ENCODE data around the gene MRPS14.

MRPS14 gene

GRCh38 chr1:174967845-174968705 lies 55.1 kb downstream of the MRPS14 start:
- H3K4me1 ChIP-seq (ENCODE audit: control insufficient read depth, insufficient read depth, low read length, poor library complexity, severe bottlenecking), result peaks cover 10% of the 10 kb centered on the region
- H3K4me3 ChIP-seq (ENCODE audit: extremely low read depth, insufficient read depth, low read length, poor library complexity, severe bottlenecking), result no peak overlapping the region
- no peak overlapping the region for H3K27ac ChIP-seq (ENCODE audit: low read depth, low read length, severe bottlenecking)
- H3K9me3 ChIP-seq (ENCODE audit: control insufficient read depth, low read length), result no peaks in the 10 kb centered on the region
- no peaks in the 10 kb centered on the region for H3K36me3 ChIP-seq (ENCODE audit: control insufficient read depth, insufficient read depth, low read length)
- 70 to 80% methylated on average over 1 to 2 of the region's 4 CpGs for WGBS, 2 experiments (ENCODE audit: insufficient coverage in 2 of 2)

DNA sequence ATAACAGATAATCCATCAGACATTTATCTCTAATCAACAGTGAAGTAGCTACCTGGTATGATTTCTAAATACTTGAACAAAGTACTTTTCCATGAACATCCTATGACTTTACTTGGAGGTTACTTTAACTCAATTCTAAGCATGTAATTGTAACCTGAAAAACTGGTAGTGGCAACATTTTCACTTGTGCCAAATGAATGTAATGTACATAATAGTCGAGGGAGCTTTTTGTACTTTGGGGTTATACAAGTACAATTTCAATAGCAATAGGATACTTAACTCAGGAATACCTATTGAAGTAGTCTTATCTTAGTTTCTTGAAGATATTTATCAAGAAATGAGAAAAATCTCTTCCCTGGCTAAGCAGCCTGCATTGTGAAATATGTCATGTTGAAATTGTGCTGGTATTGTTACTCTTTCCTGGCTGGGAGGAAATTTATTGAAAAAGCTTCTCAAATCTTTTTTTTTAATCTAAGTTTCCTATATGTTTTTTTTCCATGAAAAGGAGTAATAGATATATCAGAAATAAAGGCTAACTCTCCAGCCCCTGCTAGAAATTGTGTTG lies 57.1 kb downstream of the MRPS14 start:
- H3K4me1 ChIP-seq (ENCODE audit: control insufficient read depth, insufficient read depth, low read length, poor library complexity, severe bottlenecking), result peaks cover 10% of the 10 kb centered on the region

DNA sequence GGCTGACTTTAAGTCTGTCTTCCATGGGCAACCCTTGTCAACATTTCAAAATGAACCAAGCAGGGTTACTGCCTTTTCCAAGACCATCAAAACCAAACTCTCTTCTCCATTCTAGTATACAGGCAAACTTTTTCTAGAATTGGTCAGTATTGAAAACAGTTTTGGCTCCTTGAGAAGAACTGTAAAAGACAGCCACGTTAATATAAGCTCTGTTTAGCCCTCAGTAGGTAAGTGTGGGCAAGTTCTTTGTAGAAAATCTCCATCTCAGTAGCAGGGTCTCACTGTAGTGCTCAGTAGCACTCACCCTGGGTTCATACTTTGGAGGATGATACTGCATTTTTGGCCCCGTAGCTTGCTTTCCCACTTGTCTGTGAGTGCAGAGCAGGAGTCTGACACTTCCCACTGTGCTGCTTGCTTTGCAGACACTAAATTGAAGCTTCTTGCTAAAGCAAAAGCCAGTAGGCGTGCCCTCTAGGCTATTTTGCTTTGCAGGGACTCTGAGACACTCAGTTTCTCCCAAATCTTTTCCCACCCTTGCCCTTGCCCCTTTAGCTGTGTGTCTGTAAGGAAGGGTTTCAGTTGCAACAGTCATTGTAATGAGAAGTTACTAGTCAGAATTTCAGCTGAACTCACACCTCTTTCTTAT lies 57.7 kb downstream of the MRPS14 start:
- Histone ChIP-seq H3K36me3 (ENCODE audit: control insufficient read depth, insufficient read depth, low read length) (no peaks in the 10 kb centered on the region), H3K9me3 (ENCODE audit: control insufficient read depth, low read length) (no peaks in the 10 kb centered on the region), H3K4me3 (ENCODE audit: extremely low read depth, insufficient read depth, low read length, poor library complexity, severe bottlenecking) (no peak overlapping the region), H3K4me1 (ENCODE audit: control insufficient read depth, insufficient read depth, low read length, poor library complexity, severe bottlenecking) (peaks cover 10% of the 10 kb centered on the region), H3K27ac (ENCODE audit: low read depth, low read length, severe bottlenecking) (peak overlapping the region; percentile 4)
- WGBS, 2 experiments (ENCODE audit: insufficient coverage in 2 of 2), result 39 to 48% methylated on average over 2 of the region's 3 CpGs

More for the DNA sequence above, 57.1 kb downstream of the MRPS14 start:
- WGBS, 2 experiments (ENCODE audit: insufficient coverage in 2 of 2), result no CpG with 5 or more reads among the region's 1 CpG
- H3K9me3 ChIP-seq (ENCODE audit: control insufficient read depth, low read length), result no peaks in the 10 kb centered on the region
- H3K36me3 ChIP-seq (ENCODE audit: control insufficient read depth, insufficient read depth, low read length), result no peaks in the 10 kb centered on the region
- no peak overlapping the region for H3K4me3 ChIP-seq (ENCODE audit: extremely low read depth, insufficient read depth, low read length, poor library complexity, severe bottlenecking)
- H3K27ac ChIP-seq (ENCODE audit: low read depth, low read length, severe bottlenecking), result no peak overlapping the region

GRCh38 chr1:174964972-174965361 lies 58.3 kb downstream of the MRPS14 start:
- WGBS, 2 experiments (ENCODE audit: insufficient coverage in 2 of 2), result 100% methylated on average over 1 of the region's 1 CpG
- Histone ChIP-seq H3K27ac (ENCODE audit: low read depth, low read length, severe bottlenecking) (peak overlapping the region; percentile 4), H3K36me3 (ENCODE audit: control insufficient read depth, insufficient read depth, low read length) (no peaks in the 10 kb centered on the region), H3K4me3 (ENCODE audit: extremely low read depth, insufficient read depth, low read length, poor library complexity, severe bottlenecking) (no peak overlapping the region), H3K4me1 (ENCODE audit: control insufficient read depth, insufficient read depth, low read length, poor library complexity, severe bottlenecking) (peaks cover 10% of the 10 kb centered on the region), H3K9me3 (ENCODE audit: control insufficient read depth, low read length) (no peaks in the 10 kb centered on the region)

DNA sequence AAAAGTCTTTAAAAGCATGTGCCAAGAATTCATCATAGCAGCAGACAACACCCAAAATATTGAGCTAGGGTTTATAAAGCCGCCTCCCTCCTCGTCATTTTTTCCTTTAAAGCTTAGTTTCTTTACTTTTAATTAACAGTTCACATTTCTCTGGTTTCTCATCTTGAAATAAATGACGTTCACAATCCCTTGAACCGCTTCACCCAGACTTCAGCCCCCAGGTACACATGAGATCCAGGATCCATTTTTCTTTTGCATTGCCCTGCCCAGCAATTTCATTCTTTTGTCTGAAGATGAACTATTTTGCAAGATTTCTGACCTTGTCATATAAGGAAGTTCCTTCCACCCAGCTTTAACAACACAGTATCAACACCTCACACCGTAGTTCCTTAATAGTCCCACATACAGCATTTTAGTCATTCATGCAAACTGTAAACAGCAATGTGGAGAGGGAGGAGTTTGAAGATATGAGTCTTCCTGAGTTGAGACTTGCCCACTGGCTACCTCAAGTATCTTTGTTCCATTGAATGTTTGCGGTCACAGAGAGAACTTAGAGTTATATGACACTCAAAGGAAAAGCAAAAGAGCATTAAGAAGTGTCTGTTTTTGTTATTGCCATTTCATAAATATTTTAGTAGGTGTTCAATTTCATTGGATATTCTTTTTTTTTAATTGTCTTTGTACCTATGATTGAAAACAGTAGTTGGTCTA lies 58.8 kb downstream of the MRPS14 start:
- H3K36me3 ChIP-seq (ENCODE audit: control insufficient read depth, insufficient read depth, low read length), result no peaks in the 10 kb centered on the region
- WGBS, 2 experiments (ENCODE audit: insufficient coverage in 2 of 2), result 59 to 69% methylated on average over 5 of the region's 6 CpGs

GRCh38 chr1:174963529-174964125 lies 59.6 kb downstream of the MRPS14 start:
- peaks cover 10% of the 10 kb centered on the region for H3K4me1 ChIP-seq (ENCODE audit: control insufficient read depth, insufficient read depth, low read length, poor library complexity, severe bottlenecking)
- no peaks in the 10 kb centered on the region for H3K36me3 ChIP-seq (ENCODE audit: control insufficient read depth, insufficient read depth, low read length)
- no peak overlapping the region for H3K4me3 ChIP-seq (ENCODE audit: extremely low read depth, insufficient read depth, low read length, poor library complexity, severe bottlenecking)
- 100% methylated on average over 1 of the region's 2 CpGs; no CpG with 5 or more reads in 1 of the 2 experiments for WGBS, 2 experiments (ENCODE audit: insufficient coverage in 2 of 2)
- H3K9me3 ChIP-seq (ENCODE audit: control insufficient read depth, low read length), result no peaks in the 10 kb centered on the region
- H3K27ac ChIP-seq (ENCODE audit: low read depth, low read length, severe bottlenecking), result no peak overlapping the region

More for the DNA sequence above, 58.8 kb downstream of the MRPS14 start:
- Histone ChIP-seq H3K4me3 (ENCODE audit: extremely low read depth, insufficient read depth, low read length, poor library complexity, severe bottlenecking) (no peak overlapping the region), H3K9me3 (ENCODE audit: control insufficient read depth, low read length) (no peaks in the 10 kb centered on the region), H3K4me1 (ENCODE audit: control insufficient read depth, insufficient read depth, low read length, poor library complexity, severe bottlenecking) (peaks cover 10% of the 10 kb centered on the region), H3K27ac (ENCODE audit: low read depth, low read length, severe bottlenecking) (no peak overlapping the region)

Measured in mesodermal cell (in vitro differentiated cells).